Cardiac fibroblast (primary cell): ENCODE measurements around the gene CCDC120.

Source experiments
- DNase-seq, 2 donors: peaks; one replicate each; pipeline versions ENCODE4 v3.0.0 to v3.0.0-alpha.2; 2010; ENCODE audit warnings: low read depth in 2 of 2
- H3K4me3 ChIP-seq, 2 donors: replicated peaks in 1 of 2; 1 replicate in 1 of 2; 2 replicates in 1 of 2; pipeline ENCODE4 v1.5.1; 2011; ENCODE audit warnings: low read depth in 2 of 2, low read length in 2 of 2, mild to moderate bottlenecking in 2 of 2, moderate library complexity in 1 of 2
- TF ChIP-seq, protein P1 (sequence below): IDR thresholded peaks from one replicate; pipeline ENCODE4 v1.5.1; 2011; ENCODE audit warnings: low read depth, mild to moderate bottlenecking, low read length, inconsistent platforms

The CCDC120 gene, protein sequence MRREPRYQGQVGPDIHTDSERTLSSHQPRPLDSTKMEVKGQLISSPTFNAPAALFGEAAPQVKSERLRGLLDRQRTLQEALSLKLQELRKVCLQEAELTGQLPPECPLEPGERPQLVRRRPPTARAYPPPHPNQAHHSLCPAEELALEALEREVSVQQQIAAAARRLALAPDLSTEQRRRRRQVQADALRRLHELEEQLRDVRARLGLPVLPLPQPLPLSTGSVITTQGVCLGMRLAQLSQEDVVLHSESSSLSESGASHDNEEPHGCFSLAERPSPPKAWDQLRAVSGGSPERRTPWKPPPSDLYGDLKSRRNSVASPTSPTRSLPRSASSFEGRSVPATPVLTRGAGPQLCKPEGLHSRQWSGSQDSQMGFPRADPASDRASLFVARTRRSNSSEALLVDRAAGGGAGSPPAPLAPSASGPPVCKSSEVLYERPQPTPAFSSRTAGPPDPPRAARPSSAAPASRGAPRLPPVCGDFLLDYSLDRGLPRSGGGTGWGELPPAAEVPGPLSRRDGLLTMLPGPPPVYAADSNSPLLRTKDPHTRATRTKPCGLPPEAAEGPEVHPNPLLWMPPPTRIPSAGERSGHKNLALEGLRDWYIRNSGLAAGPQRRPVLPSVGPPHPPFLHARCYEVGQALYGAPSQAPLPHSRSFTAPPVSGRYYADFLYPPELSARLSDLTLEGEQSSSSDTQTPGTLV

DNA sequence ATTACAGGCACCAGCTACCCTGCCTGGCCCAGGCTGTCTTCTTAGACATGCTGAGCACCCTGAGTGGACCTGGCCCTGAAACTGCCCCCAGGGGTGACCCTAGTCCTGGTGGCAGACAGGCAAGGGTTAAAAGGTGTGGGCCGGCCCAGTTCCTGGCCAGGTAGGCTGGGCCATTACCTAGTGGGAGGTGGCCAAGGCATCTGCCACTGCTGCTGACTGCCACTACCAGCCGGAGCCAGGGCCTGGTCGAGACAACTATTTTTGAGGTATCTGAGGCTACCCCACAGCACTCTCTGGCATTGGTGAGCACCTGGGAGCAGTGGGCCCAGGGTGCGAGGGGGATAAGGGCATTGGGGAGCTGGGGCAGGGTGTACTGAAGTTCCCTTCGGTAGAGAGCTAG, at the start of gene CCDC120:
Gene CCDC120 (plus strand): TSS at position 206 of the 400 bp plus-strand sequence. CDS start 3,043 bp downstream, outside the sequence.
- no peak within 1 kb of the TSS for H3K4me3 ChIP-seq
- TF ChIP-seq, protein P1, sequence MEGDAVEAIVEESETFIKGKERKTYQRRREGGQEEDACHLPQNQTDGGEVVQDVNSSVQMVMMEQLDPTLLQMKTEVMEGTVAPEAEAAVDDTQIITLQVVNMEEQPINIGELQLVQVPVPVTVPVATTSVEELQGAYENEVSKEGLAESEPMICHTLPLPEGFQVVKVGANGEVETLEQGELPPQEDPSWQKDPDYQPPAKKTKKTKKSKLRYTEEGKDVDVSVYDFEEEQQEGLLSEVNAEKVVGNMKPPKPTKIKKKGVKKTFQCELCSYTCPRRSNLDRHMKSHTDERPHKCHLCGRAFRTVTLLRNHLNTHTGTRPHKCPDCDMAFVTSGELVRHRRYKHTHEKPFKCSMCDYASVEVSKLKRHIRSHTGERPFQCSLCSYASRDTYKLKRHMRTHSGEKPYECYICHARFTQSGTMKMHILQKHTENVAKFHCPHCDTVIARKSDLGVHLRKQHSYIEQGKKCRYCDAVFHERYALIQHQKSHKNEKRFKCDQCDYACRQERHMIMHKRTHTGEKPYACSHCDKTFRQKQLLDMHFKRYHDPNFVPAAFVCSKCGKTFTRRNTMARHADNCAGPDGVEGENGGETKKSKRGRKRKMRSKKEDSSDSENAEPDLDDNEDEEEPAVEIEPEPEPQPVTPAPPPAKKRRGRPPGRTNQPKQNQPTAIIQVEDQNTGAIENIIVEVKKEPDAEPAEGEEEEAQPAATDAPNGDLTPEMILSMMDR, result no peak
- DNase-seq, result no peak

DNA sequence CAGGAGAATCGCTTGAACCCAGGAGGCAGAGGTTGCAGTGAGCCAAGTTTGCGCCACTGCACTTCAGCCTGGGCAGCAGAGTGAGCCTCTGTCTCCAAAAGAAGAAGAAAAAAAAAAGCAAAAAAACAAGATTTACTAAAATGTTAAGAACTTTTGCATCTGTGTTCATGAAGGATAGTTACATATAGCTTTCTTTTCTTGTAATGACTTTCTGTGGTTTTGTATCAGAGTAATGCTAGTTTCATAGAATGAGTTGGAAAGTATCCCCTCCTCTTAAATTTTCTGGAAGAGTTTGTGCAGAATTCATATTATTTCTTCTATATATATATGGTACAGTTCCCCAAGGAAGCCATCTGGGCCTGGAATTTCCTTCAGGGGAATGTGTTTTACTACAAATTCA, 39.7 kb upstream of the CCDC120 start:
- TF ChIP-seq, protein P1, result no peak
- H3K4me3 ChIP-seq, result no peak overlapping the region
- DNase-seq, result no peak

DNA sequence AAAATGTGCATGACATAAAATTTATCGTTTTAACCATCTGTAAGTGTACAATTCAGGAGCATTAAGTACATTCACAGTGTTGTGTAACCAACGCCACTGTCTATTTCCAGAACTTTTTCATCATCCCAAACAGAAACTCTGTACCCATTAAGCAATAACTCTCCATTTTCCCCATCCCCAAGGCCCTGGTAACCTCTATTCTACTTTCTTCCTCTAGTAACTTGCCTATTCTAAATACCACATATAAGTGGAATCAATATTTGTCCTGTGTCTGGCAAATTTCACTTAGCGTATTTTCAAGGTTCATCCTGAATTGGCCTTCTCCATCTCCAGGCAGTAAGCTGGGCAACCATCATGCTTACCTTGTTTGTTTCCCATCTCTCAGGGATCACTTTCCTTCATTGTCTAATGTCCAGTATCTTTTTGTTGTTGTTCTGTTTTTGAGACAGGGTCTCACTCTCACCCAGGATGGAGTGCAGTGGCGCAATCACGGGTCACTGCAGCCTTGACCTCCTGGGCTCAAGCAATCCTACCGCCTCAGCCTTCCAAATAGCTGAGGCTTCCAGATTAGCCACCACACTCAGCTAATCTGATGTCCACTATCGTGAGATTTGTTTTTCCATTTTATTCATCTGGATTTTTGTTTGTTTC, 39.1 kb upstream of the CCDC120 start:
- TF ChIP-seq, protein P1, result no peak
- no peak overlapping the region for H3K4me3 ChIP-seq
- no peak for DNase-seq

DNA sequence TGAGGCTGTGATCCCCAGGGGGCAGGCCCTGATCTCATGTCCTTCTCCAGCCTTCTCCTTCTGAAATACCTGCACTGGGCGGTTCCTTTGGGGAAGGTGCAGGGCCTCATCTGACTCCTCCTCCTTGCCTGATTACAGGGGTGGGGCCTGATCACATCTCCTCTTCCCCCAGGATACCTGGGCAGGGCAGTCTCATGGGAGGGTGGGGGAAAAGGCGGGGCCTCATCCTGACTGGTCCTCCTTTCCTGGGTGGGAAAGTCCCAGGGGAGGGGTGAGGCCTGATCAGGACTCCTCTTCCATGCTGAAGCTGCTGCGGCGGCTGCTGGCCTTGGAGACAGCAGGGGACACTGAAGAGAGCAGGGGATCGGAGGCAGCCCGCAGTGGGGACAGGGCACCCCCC, 28.9 kb upstream of the CCDC120 start:
- DNase-seq, result no peak
- TF ChIP-seq, protein P1, result no peak
- no peak overlapping the region for H3K4me3 ChIP-seq

DNA sequence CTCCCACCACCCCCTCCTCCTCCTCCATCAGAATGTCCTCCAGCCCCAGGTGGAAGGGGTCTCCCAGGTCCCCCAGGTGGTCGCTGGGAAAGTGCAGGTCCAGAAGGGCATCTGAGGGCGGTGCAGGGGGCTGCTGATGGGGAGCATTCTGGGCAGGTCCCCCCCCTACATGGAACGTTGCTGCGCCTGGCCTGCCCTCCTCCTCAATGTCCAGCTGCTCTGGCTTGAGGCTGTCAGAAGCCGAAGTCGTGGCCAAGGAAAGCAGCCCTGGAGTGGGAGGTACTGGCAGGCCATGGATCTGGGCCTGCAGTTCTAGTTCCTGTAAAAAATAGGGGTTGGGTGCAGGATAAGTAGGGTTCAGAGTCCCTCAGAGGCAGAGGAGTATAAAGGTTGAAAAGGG, 28.5 kb upstream of the CCDC120 start:
- TF ChIP-seq, protein P1, result no peak
- no peak overlapping the region for H3K4me3 ChIP-seq
- no peak for DNase-seq

DNA sequence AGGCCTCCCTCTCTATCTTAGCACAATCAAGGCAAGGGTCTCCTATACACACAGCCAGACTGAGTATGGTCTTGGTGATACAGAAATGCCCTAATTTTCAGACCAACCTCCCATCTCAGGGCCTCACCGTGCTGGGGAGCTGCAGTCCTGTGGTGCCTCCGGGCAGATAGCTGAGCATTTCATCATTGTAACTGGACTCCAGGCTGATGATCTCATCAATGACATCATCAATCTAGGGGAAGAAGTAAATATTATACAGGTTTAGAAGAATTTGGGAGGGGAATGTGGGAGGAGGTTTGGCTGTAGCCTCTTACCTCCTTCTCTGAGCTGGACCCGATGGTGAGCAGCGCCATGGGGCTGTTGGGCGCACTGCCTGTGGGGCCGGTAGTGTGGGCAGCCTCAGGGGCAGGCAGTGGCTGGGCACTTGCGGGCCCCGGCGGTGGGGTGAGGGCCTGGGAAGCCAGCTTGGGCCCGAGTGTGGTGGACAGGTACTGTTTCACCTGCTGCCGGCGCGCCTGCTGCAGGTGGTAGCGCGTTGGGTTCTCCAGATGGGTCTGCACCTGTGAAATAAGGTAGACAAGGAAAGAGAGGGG, 20.8 kb upstream of the CCDC120 start:
- DNase-seq, result peak; percentile 42 to 62
- TF ChIP-seq, protein P1, result no peak
- no peak overlapping the region for H3K4me3 ChIP-seq
